ENCODE data around the gene ADARB2.

Gene ADARB2

DNA sequence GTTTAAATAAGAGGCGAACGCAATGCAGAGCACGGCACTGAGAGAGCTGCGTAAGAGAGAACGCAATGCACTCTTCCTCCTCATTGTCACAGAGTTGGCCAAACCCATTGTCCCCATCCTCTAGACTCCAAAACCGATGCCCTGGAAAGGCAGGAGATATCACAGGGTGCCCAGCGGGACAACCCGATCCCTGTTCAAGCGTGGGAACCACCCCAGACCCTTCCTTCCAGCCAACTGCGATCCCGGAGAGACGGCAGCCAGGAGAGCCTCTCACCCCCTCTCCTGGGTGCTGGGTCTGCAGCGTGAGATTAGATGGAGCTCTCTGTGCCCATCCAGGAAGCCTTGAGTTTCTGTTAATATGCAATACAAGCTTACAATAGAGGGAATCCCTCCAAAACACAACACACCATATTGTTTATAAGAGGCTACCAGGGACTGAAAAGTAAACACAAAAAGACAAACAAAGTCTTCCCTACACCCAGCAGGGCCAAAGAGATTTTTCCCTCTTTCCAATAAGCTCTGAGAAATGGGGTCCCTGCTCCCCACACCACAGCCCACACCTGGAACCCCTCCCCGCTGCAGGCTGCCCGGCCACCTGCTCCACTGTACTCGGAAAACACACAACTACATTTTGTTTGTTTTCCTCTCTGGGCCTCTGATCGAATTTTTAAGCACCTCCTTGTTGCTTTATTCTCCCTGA, 187.6 kb downstream of the ADARB2 start:
- no peak overlapping the region for H3K4me3 ChIP-seq (ENCODE audit: low read depth, low read length)
- TF ChIP-seq CTCF (IDR thresholded peaks at IDR 0.05; ENCODE audit: low read depth, low read length, missing control alignments) = no peak
- DNase-seq (ENCODE audit: low read depth) = no peak

- TF ChIP-seq CTCF (IDR thresholded peaks at IDR 0.05; ENCODE audit: low read depth, low read length, missing control alignments) = no peak
- H3K4me3 ChIP-seq (ENCODE audit: low read depth, low read length) = no peak overlapping the region
- DNase-seq (ENCODE audit: low read depth) = no peak
Measured at GRCh38 chr10:1548596-1548995, 188.7 kb downstream of the ADARB2 start.

DNA sequence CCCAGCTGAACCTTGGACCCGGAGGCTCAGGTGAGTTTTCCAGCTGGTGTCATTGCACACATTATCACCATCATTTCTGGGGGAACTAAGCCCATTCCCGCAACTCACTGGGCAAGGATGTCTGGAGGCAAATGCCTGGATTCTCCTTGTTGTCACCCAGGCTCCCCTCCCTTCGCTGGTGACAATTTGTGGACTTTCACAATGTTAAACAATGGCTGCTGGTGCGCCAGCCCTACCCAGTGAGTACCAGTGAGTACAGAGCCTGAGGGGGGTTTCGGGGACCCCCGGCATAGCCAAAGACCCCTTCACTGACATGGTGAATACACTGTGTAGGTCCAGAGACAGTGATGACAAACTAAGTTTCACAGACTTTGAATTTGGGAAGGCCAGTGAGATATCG, 189.2 kb downstream of the ADARB2 start:
- TF ChIP-seq CTCF (IDR thresholded peaks at IDR 0.05; ENCODE audit: low read depth, low read length, missing control alignments) = no peak
- no peak overlapping the region for H3K4me3 ChIP-seq (ENCODE audit: low read depth, low read length)
- DNase-seq (ENCODE audit: low read depth) = no peak

- no peak for DNase-seq (ENCODE audit: low read depth)
- no peak overlapping the region for H3K4me3 ChIP-seq (ENCODE audit: low read depth, low read length)
- TF ChIP-seq CTCF (IDR thresholded peaks at IDR 0.05; ENCODE audit: low read depth, low read length, missing control alignments) = no peak
Measured at GRCh38 chr10:1546431-1547110, 190.8 kb downstream of the ADARB2 start.

- DNase-seq (ENCODE audit: low read depth) = no peak
- TF ChIP-seq CTCF (IDR thresholded peaks at IDR 0.05; ENCODE audit: low read depth, low read length, missing control alignments) = no peak
- H3K4me3 ChIP-seq (ENCODE audit: low read depth, low read length) = no peak overlapping the region
Measured at GRCh38 chr10:1545524-1545923, 191.8 kb downstream of the ADARB2 start.

GRCh38 chr10:1544929-1545328, 192.4 kb downstream of the ADARB2 start:
- no peak for TF ChIP-seq CTCF (IDR thresholded peaks at IDR 0.05; ENCODE audit: low read depth, low read length, missing control alignments)

More at GRCh38 chr10:1544929-1545328, 192.4 kb downstream of the ADARB2 start:
- DNase-seq (ENCODE audit: low read depth) = no peak
- no peak overlapping the region for H3K4me3 ChIP-seq (ENCODE audit: low read depth, low read length)

All from GM12864 (cell line).